ENCODE measurements around the gene LRRC57. TPM values are rescaled to one million over a fixed set of nuclear protein-coding genes. Genes with fewer than 3 reads are reported as not detected.
A peak's percentile ranks its signal among the peaks of the same experiment; 100 is the strongest.

The LRRC57 gene
- total RNA-seq, 1 experiment from 2014 or later, result 18.7 TPM

DNA sequence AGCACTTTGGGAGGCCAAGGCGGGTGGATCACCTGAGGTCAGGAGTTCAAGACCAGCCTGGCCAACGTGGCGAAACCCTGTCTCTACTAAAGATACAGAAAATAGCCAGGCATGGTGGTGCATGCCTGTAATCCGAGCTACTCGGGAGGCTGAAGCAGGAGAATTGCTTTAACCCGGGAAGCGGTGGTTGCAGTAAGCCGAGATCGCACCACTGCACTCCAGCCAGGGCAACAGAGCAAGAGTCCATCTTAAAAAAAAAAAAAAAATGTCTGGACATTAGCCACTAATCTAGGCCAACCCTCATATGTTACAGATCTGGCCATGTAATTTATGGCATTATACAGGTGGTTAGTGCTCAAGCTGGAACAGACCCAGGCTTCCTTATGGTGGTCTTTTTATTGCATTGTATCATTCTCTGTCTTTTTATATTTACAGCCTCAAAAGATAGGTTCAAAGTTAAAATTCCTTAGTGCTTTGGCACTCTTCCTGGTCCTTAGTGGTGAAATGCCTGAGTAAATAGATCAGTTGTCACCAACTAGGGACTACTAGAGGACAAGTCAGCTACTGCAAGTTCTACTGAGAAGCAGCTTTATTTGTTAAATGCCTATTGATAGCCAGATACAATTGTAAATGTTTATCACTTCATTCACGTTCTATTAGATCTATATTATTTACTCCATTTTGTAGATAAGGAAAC lies 42.8 kb upstream of the LRRC57 start:
- Histone ChIP-seq H3K4ac (ENCODE audit: low read depth, low read length) (no peak overlapping the region), H4K91ac (ENCODE audit: insufficient read length, low read depth, low read length) (no peak overlapping the region), H3K9ac (ENCODE audit: extremely low read depth, insufficient read length, low read length) (no peak overlapping the region), H3K27ac (ENCODE audit: insufficient read length, low read depth, low read length) (no peak overlapping the region), H3K18ac (ENCODE audit: insufficient read length, low read depth, low read length) (no peak overlapping the region), H2BK20ac (ENCODE audit: low read depth, low read length, poor library complexity, severe bottlenecking) (no peak overlapping the region), H4K20me1 (ENCODE audit: control insufficient read depth, insufficient read depth, insufficient read length) (no peaks in the 10 kb centered on the region), H3K14ac (ENCODE audit: insufficient read depth, low read length) (no peak overlapping the region), H3K27me3 (ENCODE audit: insufficient read depth, low read length) (no peaks in the 10 kb centered on the region), H3K56ac (ENCODE audit: insufficient read length, low read depth, low read length) (no peak overlapping the region), H2BK15ac (ENCODE audit: low read depth, low read length) (no peak overlapping the region), H3K9me3 (ENCODE audit: control insufficient read depth, low read depth, low read length) (no peaks in the 10 kb centered on the region), H3K23me2 (ENCODE audit: insufficient read length, low read depth, low read length, poor library complexity, severe bottlenecking) (no peaks in the 10 kb centered on the region), H2BK12ac (ENCODE audit: insufficient read length, low read depth, low read length) (no peak overlapping the region), H3K4me2 (ENCODE audit: insufficient read depth, insufficient read length, low read length) (no peak overlapping the region), H2BK120ac (ENCODE audit: low read depth, low read length, poor library complexity, severe bottlenecking) (no peak overlapping the region), H3K23ac (ENCODE audit: insufficient read length, low read depth, low read length) (no peak overlapping the region), H2AFZ (ENCODE audit: low read length) (no peak overlapping the region), H4K5ac (ENCODE audit: insufficient read length, low read depth, low read length) (no peak overlapping the region), H4K8ac (replicated peaks; ENCODE audit: insufficient read length, low read depth, low read length) (no peak overlapping the region), H3T11ph (ENCODE audit: low read length) (no peak overlapping the region), H2AK5ac (ENCODE audit: insufficient read length, low read length) (no peak overlapping the region), H3K4me1 (ENCODE audit: insufficient read depth, low read length) (no peaks in the 10 kb centered on the region), H3K79me1 (ENCODE audit: insufficient read depth, low read depth, low read length, poor library complexity, severe bottlenecking) (no peaks in the 10 kb centered on the region), H3K79me2 (ENCODE audit: insufficient read depth, low read length) (no peaks in the 10 kb centered on the region), H2BK5ac (ENCODE audit: insufficient read length, low read length) (no peak overlapping the region)
- H3K36me3 Mint-ChIP-seq (ENCODE audit: insufficient read depth in 1 of 3, low read depth in 3 of 3), result peaks cover 0 to 7% (median 0%) of the 10 kb centered on the region in 3 experiments; a peak in 3 of 7 replicates
- no peaks in the 10 kb centered on the region for H3K27me3 Mint-ChIP-seq (ENCODE audit: low read depth)
- TF ChIP-seq, protein P1, sequence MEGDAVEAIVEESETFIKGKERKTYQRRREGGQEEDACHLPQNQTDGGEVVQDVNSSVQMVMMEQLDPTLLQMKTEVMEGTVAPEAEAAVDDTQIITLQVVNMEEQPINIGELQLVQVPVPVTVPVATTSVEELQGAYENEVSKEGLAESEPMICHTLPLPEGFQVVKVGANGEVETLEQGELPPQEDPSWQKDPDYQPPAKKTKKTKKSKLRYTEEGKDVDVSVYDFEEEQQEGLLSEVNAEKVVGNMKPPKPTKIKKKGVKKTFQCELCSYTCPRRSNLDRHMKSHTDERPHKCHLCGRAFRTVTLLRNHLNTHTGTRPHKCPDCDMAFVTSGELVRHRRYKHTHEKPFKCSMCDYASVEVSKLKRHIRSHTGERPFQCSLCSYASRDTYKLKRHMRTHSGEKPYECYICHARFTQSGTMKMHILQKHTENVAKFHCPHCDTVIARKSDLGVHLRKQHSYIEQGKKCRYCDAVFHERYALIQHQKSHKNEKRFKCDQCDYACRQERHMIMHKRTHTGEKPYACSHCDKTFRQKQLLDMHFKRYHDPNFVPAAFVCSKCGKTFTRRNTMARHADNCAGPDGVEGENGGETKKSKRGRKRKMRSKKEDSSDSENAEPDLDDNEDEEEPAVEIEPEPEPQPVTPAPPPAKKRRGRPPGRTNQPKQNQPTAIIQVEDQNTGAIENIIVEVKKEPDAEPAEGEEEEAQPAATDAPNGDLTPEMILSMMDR (conservative IDR thresholded peaks at IDR 0.05), result peak; percentile 61
- peaks cover 12 to 15% of the 10 kb centered on the region in 2 experiments for H3K4me1 Mint-ChIP-seq
- DNase-seq, result no peak
- H3K9me3 Mint-ChIP-seq, result no peaks in the 10 kb centered on the region
- no peak overlapping the region for H3K27ac Mint-ChIP-seq
- no CpG with 5 or more reads among the region's 10 CpGs for WGBS (ENCODE audit: extremely low coverage, insufficient read length, low lambda C conversion rate)
- no peak overlapping the region for H3K4me3 Mint-ChIP-seq

Data from H9 (cell line).